GM12874 (cell line): Measurements from ENCODE around the gene DTNA.

Experiments
- TF ChIP-seq, protein P1 (sequence below): IDR thresholded peaks from 2 replicates; pipeline ENCODE4 v1.5.1; 2011; ENCODE audit warnings: low read depth, mild to moderate bottlenecking, control low read depth, low read length, moderate library complexity; ENCODE audit not compliant: insufficient read depth

DTNA gene

DNA sequence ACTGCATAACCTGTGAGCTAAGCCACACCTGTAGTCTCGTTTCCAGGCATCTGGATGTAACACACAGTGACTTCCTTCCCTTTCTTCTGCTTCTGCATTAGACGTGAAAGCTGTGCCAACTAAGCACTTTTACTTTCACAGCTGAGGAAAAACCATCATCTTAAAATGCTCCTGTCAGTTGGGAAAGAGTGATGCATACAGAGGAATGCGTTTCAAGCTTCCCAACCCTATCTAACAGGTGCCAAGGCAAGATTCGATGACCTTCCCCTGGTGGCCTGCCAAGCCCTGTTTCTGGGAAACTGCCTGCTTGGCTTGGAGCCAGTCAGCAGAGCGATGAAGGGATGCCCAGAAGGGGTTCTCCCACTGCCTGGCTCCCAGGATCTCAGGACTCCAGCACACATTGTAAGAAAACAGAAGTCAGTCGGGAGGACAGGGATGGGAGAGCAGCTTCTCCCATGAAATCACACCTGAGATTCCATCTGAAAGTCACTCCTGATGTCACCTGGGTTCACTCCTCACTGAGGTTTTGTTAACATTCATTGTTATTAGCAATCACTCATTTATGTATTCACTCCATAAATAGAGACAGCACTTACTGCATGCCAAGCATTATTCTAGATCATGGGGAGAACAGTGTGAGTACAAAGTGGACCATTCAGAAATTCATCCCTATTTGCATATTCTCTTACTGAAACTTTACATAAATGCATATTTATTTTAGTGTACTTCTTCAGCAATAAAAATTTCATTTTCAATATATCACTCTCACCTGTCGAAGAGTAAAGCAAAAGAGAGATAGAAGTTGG lies 64.1 kb downstream of the DTNA start:
- TF ChIP-seq, protein P1, sequence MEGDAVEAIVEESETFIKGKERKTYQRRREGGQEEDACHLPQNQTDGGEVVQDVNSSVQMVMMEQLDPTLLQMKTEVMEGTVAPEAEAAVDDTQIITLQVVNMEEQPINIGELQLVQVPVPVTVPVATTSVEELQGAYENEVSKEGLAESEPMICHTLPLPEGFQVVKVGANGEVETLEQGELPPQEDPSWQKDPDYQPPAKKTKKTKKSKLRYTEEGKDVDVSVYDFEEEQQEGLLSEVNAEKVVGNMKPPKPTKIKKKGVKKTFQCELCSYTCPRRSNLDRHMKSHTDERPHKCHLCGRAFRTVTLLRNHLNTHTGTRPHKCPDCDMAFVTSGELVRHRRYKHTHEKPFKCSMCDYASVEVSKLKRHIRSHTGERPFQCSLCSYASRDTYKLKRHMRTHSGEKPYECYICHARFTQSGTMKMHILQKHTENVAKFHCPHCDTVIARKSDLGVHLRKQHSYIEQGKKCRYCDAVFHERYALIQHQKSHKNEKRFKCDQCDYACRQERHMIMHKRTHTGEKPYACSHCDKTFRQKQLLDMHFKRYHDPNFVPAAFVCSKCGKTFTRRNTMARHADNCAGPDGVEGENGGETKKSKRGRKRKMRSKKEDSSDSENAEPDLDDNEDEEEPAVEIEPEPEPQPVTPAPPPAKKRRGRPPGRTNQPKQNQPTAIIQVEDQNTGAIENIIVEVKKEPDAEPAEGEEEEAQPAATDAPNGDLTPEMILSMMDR, result no peak

DNA sequence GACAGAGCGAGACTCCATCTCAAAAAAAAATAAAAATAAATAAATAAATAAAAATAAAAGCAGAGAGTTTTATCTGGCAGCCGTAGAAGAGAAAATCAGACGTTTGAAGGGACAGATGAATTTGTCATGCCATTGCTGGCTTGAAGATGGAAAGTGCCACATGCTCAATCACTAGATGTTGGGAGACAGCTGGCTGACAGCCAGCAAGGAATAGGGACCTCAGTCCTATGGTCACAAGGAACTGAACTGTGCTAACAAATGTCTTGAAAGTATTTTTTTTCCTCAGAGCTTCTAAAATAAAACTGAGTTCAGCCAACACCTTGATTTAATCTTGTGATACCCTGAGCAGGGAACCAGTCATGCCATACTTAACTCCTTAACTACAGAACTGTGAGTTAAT lies 65.4 kb downstream of the DTNA start:
- TF ChIP-seq, protein P1, result no peak

- TF ChIP-seq, protein P1, result no peak
These were observed 69.0 kb downstream of the DTNA start for GRCh38 chr18:34779112-34779511.

DNA sequence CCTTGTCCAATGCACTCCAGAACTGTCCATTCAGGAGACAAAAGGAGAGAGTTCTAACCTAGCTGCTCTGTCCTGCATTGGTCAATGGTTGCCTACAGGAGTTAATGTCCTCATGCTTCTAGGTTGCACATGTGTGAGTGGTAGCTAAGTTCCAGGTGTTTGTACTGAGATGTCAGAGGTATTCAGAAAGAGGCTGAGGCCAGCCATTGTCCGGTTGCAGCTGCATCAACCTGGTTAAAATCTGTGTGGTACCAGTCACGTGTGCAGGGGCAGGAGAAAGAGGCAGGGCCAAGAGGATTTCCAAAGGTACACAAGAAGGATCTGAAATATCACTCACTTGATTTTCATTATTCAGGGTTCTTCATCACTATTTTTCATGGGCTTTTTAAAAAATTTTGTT lies 70.8 kb downstream of the DTNA start:
- TF ChIP-seq, protein P1, result no peak

DNA sequence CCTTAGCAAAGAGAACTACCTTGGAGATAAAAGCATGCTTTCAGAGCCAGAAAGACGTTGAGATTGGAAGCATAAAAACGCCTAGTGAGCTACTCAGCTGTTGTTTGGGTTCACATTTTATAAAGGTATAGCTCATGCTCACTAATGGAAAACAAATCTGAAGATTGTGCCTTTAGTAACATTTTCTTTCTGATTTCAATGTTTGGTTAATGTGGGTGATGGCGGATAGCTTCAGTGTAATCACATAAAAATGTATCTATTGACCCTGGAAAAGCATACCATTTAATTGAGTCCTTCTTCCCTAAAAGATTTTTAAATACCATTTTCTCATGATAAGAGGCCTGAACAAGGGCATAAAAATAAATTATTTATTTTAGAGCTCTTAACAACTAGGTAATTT lies 73.4 kb downstream of the DTNA start:
- TF ChIP-seq, protein P1, result no peak

DNA sequence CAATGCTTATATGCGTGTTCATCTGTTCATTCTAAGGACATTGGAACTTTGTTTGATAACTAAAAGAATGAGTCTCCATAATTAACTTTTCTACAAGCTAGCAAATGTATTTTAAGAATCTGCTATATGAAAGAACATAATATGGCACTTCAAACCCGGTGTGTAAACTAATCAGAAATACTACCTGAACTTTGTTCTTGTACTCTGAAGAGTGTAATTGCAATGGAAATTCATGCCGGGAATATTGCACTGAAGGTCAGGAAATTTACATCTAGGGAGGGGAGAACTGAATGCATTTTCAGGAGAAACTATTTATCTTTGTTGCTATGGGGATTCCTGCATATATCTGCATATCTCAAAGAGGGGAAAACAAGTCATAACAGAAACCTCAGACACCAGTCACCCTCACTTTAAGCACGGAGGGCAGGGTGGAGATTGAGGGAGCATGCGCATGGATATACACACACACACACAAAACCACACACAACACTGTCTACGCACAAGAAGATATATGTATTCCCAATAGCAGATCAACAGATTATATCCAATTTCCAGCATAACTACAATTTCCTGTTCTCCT lies 76.2 kb downstream of the DTNA start:
- TF ChIP-seq, protein P1, result no peak

DNA sequence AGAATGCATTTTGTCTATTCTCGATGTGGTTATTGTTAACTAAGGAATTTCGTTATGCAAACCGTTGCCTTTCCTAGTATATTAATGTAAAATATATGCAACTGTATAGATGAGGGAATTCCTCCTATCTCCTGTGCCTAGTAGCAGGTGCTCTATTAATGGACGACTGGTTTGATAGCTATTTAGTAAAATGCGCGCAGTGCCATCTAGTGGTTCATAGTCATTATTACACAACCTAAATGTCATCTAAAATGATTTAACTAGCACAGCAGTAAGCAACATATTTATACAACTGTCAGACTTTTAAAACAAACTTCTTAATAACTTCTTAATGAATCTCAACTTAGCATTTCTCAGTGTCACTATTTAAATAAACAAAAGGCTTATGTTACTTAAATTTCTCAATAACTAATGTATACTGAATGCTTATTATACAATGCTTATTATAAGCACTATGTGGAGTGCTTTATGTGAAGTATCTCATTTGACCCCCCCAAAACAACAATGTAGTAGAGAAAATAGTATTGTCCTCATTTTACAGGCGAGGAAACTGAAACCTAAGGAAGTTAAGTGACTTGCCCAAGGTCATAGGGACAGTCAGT lies 77.9 kb downstream of the DTNA start:
- TF ChIP-seq, protein P1, result no peak
